NCI-H226 (cell line): ENCODE results near the gene GPC6.

ENCODE experiments used
- DNase-seq: peaks from one replicate; pipeline ENCODE4 v3.0.0-alpha.2; 2015

Gene GPC6

DNA sequence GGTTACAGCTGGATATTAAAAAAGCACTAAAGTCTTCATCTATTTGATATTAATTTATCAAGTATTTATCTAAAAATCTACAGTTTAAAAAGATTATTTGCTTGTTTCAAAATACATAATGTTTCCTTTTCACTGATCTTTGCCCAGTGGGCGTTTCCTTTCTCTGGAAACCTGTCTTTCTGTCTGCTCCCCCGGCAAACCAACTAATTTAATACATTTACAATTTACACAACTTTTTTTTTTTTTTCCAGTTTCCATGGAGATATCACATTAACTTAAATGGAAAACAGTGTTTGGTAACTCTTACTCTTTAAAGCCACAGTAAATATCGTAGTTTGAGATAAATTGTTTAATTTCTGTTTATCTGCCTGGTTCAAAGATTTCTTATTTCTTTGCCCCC is 5.3 kb downstream of the GPC6 start:
- no peak for DNase-seq

DNA sequence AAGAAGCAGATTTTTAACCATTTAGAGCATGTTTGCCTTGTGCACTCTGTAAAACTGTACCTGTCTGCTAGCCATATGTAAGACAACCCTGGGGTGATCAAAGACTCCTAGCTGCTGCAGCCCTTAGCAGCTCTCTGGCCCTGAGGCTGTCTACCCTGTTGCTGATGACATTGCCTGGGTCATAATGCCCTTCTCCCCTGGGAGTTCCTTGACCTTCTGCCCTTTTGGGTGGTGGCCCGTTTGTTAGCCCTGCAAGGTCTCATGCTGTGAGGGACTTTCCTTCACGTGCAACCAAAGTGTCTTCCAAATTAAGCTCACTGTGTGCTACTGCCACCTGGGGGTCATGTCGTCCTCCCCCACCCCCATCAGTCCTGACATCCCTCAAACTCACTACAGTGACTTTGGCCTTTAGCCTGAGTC is 7.4 kb downstream of the GPC6 start:
- no peak for DNase-seq

DNA sequence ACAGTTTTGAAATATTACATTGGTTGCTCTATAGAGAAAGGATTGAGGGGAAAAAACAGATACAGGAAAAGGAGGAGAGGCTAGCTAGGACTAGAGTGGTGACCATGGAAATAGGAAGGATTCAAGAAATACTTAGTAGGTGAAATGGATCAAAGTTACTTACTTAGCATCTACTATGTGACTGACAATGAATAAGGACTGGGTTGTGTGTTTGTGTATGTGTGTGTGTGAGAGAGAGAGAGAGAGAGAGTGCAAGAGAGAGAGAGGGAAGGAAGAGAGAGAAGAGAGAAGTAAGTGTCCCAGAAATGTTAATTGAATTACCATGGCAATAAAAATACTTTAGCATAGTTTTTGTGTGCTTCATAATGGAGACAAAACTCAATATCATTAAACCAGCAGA is 7.9 kb downstream of the GPC6 start:
- no peak for DNase-seq

DNA sequence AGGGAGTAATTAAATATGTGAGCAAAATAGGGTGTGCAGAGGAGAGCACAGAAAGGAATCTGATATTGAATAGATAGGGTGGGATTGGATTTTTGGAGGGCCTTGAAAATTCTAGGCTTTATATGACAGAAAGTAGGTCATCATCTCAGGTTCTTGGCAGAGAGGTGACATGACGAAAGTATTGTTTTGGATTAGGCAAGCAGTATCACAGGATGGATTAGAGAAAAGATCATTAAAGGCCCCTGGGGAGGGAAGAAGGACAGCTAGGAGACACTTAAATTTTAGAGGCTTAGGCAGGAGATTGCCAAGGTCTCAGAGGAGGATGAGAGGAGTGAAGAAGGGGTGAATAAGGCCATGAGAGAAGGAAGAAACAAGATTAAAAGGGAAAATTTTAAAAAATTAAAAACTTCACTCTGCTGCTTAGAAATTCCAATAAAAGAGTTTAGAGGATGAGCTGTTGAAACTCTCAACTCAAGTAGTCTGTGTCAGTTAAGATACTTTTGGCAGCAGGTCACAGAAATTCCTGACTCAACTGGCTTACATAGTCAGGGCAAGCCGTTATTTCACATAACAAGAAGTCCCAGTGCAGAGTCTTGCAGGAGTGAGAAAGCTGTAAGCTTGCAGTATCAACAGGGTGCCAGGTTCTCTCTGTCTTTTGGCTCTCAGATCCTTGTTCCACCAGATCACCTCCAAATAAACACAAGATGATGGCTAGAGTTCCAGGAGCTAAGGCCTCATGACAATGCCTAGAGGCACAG is 8.8 kb downstream of the GPC6 start:
- DNase-seq: no peak

DNA sequence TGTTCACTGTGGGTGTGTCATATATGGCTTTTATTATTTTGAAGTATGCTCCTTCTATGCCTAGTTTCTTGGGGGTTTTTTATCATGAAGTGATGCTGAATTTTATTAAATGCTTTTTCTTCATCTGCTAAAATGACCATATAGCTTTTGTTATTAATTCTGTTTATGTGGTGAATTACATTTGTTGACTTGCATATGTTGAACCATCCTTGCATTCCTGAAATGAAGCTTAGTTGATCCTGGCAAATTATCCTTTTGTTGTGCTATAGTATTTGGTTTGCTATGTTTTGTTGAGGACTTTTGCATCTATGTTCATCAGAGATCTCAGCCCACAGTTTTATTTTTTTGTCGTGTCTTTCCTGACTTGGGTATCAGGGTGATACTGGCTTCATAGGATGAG is 12.1 kb downstream of the GPC6 start:
- no peak for DNase-seq

DNA sequence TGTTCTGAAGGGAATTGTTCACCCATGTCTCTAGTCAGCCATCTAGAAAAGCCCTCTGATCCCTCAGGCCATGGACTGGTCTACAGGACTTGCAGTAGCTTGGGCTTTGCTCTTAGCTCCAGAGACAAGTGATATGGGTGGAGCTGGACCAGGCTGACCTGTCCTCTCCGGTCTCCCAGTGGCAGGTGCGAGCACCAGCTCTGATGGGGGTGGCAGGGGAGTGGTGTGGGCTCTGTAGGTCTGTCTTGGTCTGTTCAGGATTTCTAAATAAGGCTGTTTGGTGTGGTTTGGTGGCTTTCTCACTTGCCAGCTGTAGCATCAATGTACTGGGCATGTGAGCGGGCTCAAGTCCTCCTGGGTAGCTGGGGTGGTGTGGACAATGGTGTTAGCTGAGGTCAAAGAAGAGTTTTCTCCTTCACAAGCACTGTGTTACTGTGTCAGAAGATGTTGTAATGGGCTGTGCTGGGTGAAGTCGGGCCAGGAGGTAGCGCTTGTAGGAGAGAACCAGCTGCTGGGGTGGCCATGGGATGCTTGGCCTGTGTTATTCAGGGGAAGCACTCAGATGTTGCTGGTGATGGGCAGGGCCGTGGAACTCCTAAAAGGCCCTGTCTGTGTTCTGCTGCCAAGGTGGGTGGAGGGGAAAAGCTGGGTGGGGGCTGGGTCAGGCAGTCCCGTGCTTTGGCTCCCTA is 16.9 kb downstream of the GPC6 start:
- no peak for DNase-seq

DNA sequence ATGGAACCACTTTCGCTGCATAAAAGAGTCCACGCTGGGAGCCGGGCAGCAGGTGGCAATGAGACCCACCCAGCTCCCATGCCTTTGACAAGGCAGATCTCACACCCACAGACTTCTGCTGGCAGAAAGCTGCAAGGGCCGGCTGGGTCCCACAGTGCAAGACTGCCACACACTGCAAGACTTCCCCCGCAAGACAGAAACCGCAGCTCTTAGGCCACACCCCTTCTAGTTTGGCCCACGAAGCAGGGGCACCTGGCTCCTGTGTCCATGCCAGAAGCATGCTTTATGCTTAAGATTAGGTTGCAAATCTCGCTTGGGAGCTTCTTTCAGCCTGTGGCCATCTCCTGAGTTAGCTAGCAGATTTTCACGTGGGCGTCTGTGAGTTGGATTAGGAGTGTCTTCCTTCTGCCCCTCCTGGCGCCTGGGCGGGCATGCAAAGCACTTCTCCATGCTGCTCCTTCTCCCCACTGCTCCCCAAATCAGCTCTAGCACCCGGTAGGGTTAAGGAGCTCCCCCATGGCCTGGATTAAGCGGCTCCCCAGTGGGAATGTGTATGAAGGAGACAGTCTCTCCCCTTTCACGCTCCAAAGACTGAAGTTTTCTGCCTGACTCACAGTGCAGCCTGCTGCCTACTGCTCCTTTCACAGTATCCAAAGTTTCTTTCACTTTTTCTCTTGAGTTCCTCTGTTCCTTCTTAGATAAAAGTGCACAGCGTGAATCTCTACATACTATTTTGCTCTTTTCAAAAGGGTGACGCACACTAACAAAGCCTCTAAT is 17.7 kb downstream of the GPC6 start:
- peak; percentile 23 for DNase-seq

DNA sequence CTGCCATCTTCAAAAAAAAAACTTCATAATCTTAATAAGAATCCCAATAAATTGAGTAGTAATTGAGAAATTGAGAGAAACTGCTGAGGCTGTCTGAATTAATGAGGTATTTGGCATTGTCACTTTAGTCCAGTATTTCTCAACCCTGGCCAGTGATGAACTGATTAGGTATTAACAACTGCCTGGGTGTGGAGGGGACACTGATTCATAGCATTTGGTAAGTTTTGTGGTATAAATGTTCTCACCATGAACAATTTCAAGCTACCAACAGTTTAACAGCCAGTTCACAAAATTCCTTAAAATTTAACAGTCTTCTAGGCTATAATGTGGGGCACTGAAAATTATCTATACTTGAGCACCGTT is 18.3 kb downstream of the GPC6 start:
- DNase-seq: no peak

DNA sequence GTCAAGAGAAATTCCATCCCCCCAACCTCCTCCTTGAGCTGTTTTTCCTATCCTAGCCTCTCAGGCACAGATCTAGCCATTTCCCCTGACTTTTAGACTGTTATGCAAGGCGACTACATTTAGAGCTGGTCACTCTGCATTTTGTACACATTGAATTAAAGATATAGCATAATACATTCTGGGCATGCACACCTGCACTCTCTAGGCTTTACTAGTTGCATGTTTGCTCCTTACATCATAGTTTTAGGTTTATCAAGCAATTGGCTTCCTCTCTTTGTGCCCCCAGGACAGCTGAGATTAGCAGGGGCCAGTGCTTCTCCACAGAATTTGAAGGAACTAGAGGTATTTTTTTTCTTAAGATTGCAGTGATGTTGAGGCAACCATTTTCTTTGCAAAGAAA is 19.5 kb downstream of the GPC6 start:
- no peak for DNase-seq

DNA sequence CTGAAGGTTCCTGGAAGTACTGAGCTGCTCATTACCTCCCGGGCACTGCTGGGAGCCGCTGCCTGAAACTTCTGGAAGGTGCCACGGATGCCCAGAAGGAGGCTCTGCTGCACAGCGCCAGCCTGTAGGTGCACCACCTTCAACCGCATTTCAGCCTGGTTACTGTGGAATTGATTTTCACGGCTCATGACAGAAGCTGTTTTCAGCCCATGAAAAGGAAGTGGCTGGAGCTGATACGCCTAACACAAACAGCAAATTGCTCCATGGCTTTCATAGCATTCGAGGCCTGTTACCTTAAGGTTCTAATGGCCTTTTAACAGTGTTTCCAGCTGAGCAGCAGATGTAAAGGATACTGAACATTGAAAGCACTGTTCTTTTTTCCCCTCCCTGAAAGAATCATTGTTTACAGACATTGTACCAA is 22.0 kb downstream of the GPC6 start:
- DNase-seq: peak; percentile 19

DNA sequence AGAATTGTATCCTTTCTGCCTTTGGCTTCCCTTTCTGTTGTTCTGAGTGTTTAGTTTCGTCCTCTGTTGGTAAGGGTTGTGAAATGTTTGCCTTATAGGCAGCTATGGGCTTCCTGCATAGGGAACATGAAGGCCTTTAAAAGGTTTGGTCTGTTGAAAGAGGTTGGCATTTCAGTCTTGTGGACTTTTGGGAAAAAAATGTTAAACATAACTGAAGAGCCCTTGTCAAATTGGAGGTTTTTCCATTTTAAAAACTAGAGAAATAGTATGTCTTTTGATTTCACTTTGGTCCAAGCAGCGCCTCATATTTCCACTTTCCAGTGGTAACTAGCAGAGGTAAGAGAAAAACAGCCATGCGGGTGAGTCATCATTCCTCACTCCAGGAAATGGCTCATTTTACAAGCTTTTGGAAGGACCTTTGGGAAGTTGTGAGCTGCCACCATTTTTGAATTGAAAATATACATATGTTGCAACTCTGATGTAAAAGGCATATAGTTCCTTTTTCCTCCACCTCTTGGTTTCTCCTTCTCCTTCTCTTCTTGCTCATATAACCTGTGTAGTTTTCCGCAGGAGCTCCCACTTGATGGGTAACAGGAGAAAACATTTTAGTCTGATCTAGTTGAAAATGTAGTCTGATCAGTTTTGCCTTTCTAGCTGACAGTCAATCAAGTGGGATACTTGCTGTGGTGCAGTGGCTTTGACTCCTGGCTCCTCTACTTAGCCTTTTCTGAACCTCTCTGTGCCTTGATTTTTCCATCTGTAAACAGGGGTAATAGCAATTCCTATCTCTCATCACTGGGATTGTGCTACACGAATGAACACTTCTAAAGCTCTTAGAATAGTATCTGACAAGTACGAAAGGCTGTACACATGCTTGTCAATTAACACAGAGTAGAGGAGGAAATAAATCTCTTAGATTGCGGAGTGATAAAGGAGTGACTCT is 23.0 kb downstream of the GPC6 start:
- peak; percentile 87 for DNase-seq

DNA sequence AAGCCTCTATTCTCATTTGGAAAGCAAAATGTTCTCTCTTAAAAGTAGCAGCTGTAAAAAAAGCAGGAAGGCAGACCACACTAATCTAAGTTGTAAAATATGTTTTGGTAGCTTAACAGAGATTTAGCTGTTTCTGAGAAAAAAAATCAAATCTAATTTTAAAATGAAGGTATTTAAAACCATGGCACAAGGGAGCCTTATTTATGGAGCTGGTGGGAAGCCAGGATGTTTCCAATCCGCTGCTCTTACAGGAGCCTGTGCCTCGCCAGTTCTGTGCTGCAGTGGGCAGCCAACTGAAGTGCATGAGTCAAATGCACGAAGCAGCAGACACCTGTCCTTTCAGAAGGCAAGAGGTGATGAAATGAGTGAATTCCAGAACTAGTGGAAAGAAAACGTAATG is 28.2 kb downstream of the GPC6 start:
- DNase-seq: no peak

DNA sequence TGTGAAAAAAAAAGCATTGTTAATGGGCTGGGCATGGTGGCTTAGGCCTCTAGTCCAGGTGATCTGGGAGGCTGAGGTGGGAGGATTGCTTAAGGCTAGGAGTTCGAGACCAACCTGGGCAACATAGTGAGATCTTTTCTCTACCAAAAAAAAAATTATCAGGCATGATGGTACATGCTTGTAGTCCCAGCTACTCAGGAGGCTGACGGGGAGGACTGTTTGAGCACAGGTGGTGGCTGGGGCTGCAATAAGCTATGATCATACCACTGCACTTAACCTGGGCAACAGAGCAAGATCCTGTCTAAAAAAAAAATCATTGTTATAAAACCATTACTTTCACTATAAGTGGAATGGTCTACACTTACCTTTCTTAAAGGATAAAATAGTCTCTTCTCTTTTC is 30.4 kb downstream of the GPC6 start:
- DNase-seq: no peak

DNA sequence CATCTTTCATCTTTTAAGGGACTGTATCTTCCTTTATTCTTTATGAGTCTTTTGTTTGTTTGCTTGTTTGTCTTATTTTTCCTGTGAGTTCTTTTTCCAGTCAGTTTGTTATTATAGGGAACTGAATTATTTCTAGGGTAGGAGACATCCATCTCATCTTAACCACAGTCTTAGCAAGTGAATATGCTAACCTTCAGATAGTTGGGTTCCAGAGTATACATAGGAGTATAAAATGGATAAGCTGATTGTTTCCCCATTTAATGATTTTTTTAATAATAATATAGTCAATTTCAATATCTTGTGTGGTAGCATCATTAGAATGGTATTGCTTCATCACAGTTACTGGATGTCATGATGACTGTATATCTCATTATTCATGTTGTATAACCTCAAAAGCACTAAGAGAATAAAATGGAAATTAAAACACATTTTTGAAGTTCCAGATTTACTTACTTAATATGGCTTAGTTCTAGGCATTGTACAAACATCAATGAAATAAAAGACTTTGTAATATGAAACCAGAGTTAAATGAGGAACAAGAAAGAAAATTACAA is 33.0 kb downstream of the GPC6 start:
- DNase-seq: no peak

DNA sequence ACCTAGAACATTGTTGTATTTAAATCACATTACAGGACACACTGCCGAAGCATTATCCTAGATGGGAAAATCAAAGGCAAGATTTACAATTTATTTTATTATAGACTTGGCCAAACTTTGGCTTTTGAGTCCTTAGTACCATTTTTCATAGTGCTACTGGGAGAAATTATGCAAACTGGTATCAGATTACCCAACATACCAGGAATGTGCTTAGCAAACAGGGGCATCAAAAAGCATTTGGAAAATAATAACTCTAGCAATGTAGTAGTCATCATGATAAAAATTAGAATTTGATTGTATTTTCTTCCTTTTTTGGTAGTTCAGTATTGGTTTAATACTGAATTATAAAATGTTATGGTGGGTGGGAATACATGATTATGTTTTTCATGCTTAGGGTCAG is 34.0 kb downstream of the GPC6 start:
- DNase-seq: peak; percentile 55

DNA sequence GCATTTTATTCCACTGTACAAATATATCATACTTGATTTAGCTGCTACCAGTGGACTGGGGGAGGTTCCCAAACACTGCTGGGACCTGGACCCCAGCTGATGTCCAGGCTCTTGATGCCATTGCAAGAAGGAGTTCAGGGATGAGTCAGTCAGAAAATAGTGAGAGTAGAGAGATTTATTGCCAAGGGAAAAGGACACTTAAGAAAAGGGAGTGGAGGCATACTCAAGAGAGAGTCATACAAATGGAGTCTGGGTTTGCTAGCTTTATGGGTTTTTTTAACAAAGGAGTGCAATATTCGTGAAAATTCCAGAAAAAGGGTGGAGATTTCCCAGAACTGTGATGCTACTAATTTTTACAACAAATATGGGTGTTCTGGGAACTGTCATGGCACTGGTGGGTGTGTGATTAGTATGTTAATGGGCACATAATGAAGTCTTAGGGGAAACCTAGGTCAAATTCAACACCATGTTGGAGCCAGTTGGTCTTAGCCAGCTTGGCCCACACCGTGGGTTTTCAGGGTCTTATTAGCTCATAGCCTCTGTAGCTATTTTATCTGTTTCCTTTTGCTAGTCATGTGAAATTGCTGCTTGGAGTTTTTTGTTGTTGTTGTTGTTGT is 36.2 kb downstream of the GPC6 start:
- peak; percentile 82 for DNase-seq

DNA sequence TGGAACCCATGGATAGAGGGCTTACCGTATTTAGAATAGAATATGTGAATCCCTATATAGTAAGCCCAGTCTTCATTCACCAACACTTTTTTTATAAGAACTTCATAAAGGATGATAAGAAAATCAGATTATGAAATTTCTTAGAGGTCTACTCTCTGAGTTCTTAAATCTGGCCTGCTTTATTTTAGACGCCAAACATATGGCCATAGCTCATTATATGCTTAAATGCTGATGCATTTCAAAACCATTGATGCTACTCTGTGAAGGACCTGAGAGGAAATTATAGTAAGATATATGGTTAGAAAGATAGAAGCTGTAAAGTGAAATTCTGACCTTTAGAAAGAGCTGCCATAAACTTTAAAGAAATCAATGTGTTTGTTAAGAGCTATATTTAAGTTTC is 38.3 kb downstream of the GPC6 start:
- DNase-seq: no peak

DNA sequence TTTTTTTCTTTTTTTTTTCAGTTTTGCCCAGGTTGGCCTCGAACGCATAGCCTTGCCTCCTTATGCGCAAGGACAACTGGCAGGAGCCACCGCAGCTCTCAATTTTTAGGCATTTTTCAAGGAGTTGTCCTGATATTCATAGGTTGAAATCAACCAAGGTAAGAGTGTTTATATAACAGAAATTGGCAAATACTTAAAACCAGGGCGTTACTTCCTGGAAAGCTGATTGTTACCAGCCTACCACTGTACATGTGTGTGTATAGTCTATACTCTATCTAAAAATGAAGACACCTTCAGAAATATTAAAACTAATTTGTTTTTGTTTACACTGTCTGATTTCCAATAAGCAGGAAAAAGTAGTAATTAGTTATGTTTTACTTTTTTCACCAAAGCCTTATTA is 39.2 kb downstream of the GPC6 start:
- DNase-seq: no peak

DNA sequence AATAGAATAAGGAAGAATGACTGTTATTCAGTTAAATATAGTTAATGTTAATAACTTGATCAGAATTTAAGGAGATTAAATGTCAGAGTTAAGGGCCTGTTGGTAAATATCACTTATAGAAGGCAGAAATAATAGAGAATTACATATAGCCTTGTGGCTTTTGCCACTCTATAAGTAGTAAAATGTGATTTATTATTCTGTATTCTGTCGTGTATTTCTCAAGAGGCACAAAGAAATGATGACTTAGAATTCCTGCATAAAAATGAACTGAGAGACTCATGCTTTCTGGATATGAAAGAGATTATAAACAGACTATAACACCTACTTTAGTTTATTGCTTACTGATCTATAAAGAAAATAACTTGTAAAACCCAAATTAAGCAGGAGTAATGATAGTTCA is 40.1 kb downstream of the GPC6 start:
- DNase-seq: no peak

DNA sequence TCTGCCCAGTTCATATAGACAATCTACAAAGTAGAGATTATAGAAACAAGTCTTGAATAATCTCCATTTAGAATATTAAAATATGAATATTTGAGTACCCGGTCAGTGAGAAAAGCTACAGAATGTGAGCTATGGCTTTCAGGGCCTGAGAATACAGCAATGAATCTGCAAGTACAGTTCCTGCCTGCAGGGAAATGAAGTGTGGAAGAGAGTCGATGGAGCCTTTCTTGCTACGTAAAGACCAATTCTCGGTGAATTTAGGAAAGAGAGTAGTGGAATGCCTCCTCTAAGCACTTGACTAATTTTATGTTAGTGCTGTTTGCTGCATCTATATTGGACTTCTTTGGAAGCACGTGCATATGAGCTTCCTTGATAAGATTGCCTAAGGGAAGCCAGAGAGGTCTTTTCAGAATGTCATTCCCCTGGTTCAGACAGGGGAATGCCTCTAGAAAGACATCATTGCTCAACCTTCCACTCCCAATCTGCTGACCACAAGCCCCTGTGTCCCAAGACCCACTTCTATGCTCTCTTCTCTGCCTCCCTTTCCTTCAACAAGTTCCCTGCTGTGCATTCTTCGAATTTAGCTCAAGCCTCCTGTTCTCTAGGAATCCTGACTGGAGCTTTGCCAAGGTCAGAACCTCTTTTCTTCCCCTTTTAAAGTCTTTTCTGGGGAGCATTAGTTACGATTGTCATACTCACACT is 41.9 kb downstream of the GPC6 start:
- DNase-seq: peak; percentile 60
